ENCODE data around the gene PPT2.

DNA sequence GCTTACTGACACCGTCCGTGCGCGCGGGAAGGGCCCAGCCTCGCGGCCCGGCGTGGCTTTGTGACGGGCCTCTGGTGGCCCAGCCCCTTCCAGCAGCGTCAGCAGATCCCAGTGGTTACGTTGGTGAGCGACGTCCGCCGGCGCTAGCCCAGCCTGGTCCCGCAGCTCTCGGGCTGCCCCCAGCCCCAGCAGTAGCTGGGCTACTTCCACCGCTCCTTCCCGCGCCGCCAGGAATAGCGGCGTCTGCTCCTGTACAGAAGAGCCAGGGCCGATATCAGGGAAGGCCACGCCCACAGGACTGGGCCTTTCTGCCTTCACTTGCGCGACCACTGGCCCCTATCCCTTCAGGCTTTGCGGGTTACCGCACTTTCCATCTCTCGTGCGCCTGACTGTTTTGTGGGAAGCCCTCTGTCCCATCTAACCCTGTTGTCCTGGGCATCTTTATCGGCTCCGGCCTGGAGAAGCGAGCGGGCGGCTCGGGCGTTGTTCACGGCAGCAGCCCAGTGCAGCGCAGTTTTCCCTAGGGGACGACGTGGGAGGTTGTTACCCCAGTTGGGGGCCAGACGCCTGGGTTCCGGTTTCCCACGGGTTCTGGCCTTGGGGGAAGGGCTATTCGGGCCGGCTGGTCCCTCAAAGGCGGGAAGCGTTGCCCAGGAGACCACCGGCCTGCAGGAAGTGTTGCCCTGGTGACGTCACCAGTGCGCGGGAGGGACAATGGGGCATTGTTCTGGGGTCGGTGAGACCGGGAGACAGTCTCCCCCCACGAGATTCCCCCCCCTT, 42.2 kb downstream of the PPT2 start:
- no peak for TF ChIP-seq EZH2 (IDR thresholded peaks at IDR 0.05; ENCODE audit: borderline replicate concordance)
- TF ChIP-seq, protein P1, sequence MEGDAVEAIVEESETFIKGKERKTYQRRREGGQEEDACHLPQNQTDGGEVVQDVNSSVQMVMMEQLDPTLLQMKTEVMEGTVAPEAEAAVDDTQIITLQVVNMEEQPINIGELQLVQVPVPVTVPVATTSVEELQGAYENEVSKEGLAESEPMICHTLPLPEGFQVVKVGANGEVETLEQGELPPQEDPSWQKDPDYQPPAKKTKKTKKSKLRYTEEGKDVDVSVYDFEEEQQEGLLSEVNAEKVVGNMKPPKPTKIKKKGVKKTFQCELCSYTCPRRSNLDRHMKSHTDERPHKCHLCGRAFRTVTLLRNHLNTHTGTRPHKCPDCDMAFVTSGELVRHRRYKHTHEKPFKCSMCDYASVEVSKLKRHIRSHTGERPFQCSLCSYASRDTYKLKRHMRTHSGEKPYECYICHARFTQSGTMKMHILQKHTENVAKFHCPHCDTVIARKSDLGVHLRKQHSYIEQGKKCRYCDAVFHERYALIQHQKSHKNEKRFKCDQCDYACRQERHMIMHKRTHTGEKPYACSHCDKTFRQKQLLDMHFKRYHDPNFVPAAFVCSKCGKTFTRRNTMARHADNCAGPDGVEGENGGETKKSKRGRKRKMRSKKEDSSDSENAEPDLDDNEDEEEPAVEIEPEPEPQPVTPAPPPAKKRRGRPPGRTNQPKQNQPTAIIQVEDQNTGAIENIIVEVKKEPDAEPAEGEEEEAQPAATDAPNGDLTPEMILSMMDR (IDR thresholded peaks at IDR 0.05; ENCODE audit: poor library complexity): no peak
